Parathyroid adenoma (tissue), 2 donors: ENCODE data around the gene COQ8A.

Source experiments
- H2AFZ ChIP-seq: fragments of 300-600 bp; sonication (generic); one replicate; pipeline ENCODE4 v1.7.0; 2017; ENCODE audit warnings: antibody characterized with exemption, mild to moderate bottlenecking
- H3K27ac ChIP-seq: fragments of 300-600 bp; sonication (generic); one replicate; pipeline ENCODE4 v1.7.0; 2017
- H3K27me3 ChIP-seq: fragments of 300-600 bp; sonication (generic); one replicate; pipeline ENCODE4 v1.7.0; 2017; ENCODE audit warnings: low read length; ENCODE audit not compliant: control insufficient read depth, insufficient read depth
- H3K36me3 ChIP-seq: fragments of 300-600 bp; sonication (generic); one replicate; pipeline ENCODE4 v1.7.0; 2017; ENCODE audit warnings: low read length; ENCODE audit not compliant: control insufficient read depth, insufficient read depth
- H3K4me1 ChIP-seq: fragments of 300-600 bp; sonication (generic); one replicate; pipeline ENCODE4 v1.7.0; 2017; ENCODE audit warnings: control low read depth
- H3K4me2 ChIP-seq: fragments of 300-600 bp; sonication (generic); one replicate; pipeline ENCODE4 v1.7.0; 2017; ENCODE audit warnings: low read length
- H3K4me3 ChIP-seq: fragments of 300-600 bp; sonication (generic); one replicate; pipeline ENCODE4 v1.7.0; 2017; ENCODE audit warnings: low read depth, low read length
- H3K79me2 ChIP-seq: fragments of 300-600 bp; sonication (generic); one replicate; pipeline ENCODE4 v1.7.0; 2017; ENCODE audit warnings: control low read depth
- H3K9ac ChIP-seq: fragments of 300-600 bp; sonication (generic); one replicate; pipeline ENCODE4 v1.7.0; 2017; ENCODE audit warnings: mild to moderate bottlenecking
- H3K9me3 ChIP-seq: fragments of 300-600 bp; sonication (generic); one replicate; pipeline ENCODE4 v1.7.0; 2017; ENCODE audit warnings: low read length; ENCODE audit not compliant: control insufficient read depth
- TF ChIP-seq, protein P1 (sequence below): fragments of 300-600 bp; sonication (generic); IDR thresholded peaks from one replicate; pipeline ENCODE4 v1.7.0; 2017; ENCODE audit warnings: antibody characterized with exemption, mild to moderate bottlenecking
- donor health status: primary hyperparathyroidism.

Gene COQ8A

GRCh38 chr1:227006226-227006796 lies 66.2 kb downstream of the COQ8A start:
- Histone ChIP-seq H3K4me1 (no peaks in the 10 kb centered on the region), H2AFZ (no peak overlapping the region), H3K36me3 (no peaks in the 10 kb centered on the region), H3K9ac (no peak overlapping the region), H3K79me2 (no peaks in the 10 kb centered on the region), H3K9me3 (no peaks in the 10 kb centered on the region), H3K27ac (no peak overlapping the region), H3K4me2 (no peak overlapping the region), H3K4me3 (no peak overlapping the region), H3K27me3 (no peaks in the 10 kb centered on the region)
- TF ChIP-seq, protein P1, sequence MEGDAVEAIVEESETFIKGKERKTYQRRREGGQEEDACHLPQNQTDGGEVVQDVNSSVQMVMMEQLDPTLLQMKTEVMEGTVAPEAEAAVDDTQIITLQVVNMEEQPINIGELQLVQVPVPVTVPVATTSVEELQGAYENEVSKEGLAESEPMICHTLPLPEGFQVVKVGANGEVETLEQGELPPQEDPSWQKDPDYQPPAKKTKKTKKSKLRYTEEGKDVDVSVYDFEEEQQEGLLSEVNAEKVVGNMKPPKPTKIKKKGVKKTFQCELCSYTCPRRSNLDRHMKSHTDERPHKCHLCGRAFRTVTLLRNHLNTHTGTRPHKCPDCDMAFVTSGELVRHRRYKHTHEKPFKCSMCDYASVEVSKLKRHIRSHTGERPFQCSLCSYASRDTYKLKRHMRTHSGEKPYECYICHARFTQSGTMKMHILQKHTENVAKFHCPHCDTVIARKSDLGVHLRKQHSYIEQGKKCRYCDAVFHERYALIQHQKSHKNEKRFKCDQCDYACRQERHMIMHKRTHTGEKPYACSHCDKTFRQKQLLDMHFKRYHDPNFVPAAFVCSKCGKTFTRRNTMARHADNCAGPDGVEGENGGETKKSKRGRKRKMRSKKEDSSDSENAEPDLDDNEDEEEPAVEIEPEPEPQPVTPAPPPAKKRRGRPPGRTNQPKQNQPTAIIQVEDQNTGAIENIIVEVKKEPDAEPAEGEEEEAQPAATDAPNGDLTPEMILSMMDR = no peak

DNA sequence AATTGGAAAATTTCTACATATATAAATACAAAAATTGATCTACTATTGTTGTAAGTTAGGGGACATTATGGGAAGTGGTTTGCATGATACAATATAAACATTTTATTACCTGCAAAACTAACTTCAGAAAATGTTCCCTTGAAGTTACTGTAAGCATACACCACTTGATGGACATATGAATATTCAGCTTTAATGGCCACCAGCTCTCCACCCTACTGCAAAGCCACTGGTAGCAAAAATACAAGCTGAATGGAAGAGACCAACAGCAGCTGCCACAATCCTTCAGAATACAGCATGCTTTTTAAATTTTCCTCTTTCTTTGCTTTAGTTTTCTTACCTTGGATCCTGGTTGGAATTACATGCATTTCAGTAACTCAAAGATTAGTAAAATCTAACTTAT lies 69.8 kb downstream of the COQ8A start:
- TF ChIP-seq, protein P1 = no peak

DNA sequence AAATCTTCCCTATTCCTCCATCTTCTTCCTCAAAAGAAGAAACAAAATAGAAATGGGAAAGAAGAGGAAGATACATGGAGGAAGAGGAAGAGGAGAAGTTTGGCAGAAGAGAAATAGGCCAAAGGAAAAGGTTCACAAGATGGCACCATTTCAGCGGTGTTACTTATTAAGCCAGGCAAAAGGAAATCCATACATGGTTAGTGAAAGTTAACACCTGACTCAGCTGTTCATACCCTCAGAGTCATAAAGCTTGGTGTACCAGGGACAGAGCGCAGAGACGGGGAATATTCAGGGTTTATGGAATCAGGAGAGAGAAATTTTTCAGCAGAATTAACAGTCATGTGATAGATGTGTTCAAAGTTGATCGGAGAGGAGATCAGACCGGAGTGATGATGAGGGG lies 70.6 kb downstream of the COQ8A start:
- Histone ChIP-seq H3K79me2 (no peaks in the 10 kb centered on the region), H3K4me1 (no peaks in the 10 kb centered on the region), H3K9ac (no peak overlapping the region), H2AFZ (no peak overlapping the region), H3K27ac (no peak overlapping the region), H3K4me2 (no peak overlapping the region), H3K27me3 (no peaks in the 10 kb centered on the region), H3K4me3 (no peak overlapping the region), H3K36me3 (no peaks in the 10 kb centered on the region), H3K9me3 (no peaks in the 10 kb centered on the region)
- TF ChIP-seq, protein P1 = no peak

More for the DNA sequence above, 69.8 kb downstream of the COQ8A start:
- Histone ChIP-seq H3K27me3 (no peaks in the 10 kb centered on the region), H3K9ac (no peak overlapping the region), H3K4me2 (no peak overlapping the region), H3K27ac (no peak overlapping the region), H2AFZ (no peak overlapping the region), H3K9me3 (no peaks in the 10 kb centered on the region), H3K4me3 (no peak overlapping the region), H3K79me2 (no peaks in the 10 kb centered on the region), H3K36me3 (no peaks in the 10 kb centered on the region), H3K4me1 (no peaks in the 10 kb centered on the region)

- no peaks in the 10 kb centered on the region for H3K27me3 ChIP-seq
- no peaks in the 10 kb centered on the region for H3K36me3 ChIP-seq
- no peak overlapping the region for H3K9ac ChIP-seq
- H3K4me3 ChIP-seq = no peak overlapping the region
- no peaks in the 10 kb centered on the region for H3K9me3 ChIP-seq
- no peak overlapping the region for H3K4me2 ChIP-seq
- H3K4me1 ChIP-seq = no peaks in the 10 kb centered on the region
- no peak overlapping the region for H3K27ac ChIP-seq
- H2AFZ ChIP-seq = no peak overlapping the region
- TF ChIP-seq, protein P1 = no peak
- H3K79me2 ChIP-seq = no peaks in the 10 kb centered on the region
Observed at GRCh38 chr1:227016990-227017389, 76.9 kb downstream of the COQ8A start.

- H3K4me1 ChIP-seq = no peaks in the 10 kb centered on the region
- no peaks in the 10 kb centered on the region for H3K9me3 ChIP-seq
- H3K27me3 ChIP-seq = no peaks in the 10 kb centered on the region
- H3K4me2 ChIP-seq = no peak overlapping the region
- no peak overlapping the region for H3K27ac ChIP-seq
- H2AFZ ChIP-seq = no peak overlapping the region
- no peaks in the 10 kb centered on the region for H3K79me2 ChIP-seq
- H3K9ac ChIP-seq = no peak overlapping the region
- H3K4me3 ChIP-seq = no peak overlapping the region
- TF ChIP-seq, protein P1 = no peak
- no peaks in the 10 kb centered on the region for H3K36me3 ChIP-seq
Observed at GRCh38 chr1:227032396-227032795, 92.3 kb downstream of the COQ8A start.
